Neural progenitor cell (in vitro differentiated cells): ENCODE measurements around the gene LRRC74B.
A peak's percentile ranks its signal among the peaks of the same experiment; 100 is the strongest.

Experiments used
- EZH2phosphoT487 ChIP-seq: fragments of 200-600 bp; sonication (generic); IDR thresholded peaks from 2 replicates; pipeline ENCODE4 v1.6.1; 2017; ENCODE audit warnings: antibody characterized with exemption
- TF ChIP-seq, protein P1 (sequence below): fragments of 200-600 bp; sonication (generic); IDR thresholded peaks from 2 replicates; pipeline ENCODE4 v1.5.1; 2017; ENCODE audit warnings: antibody characterized with exemption, mild to moderate bottlenecking

DNA sequence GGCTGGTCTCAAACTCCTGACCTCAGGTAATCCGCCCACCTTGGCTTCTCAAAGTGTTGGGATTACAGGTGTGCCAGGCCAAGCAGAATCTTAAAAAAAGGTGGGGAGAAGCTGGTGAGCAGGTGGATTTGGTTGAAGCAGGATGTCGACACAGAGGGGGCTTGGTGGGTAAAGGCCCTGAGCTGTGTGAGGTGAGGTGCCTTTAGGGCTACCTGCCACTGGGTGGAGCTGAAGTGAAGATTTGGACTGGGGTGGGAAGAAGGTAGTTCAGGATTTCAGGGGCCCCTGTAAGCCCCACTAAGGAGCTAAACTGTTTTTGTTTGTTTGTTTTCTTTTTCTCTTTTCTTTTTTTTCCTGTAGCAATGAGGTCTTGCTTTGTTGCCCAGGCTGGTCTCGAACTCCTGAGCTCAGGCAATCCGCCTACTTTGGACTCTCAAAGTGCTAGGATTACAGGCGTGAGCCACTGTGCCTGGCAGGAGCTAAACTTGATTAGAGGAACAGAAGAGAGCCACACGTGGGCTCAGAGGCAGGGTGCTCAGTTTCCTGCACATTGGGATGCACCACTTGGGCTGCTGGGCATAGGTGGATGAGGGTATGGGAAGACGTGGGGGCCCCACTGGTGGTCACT is 24.8 kb upstream of the LRRC74B start:
- TF ChIP-seq, protein P1, sequence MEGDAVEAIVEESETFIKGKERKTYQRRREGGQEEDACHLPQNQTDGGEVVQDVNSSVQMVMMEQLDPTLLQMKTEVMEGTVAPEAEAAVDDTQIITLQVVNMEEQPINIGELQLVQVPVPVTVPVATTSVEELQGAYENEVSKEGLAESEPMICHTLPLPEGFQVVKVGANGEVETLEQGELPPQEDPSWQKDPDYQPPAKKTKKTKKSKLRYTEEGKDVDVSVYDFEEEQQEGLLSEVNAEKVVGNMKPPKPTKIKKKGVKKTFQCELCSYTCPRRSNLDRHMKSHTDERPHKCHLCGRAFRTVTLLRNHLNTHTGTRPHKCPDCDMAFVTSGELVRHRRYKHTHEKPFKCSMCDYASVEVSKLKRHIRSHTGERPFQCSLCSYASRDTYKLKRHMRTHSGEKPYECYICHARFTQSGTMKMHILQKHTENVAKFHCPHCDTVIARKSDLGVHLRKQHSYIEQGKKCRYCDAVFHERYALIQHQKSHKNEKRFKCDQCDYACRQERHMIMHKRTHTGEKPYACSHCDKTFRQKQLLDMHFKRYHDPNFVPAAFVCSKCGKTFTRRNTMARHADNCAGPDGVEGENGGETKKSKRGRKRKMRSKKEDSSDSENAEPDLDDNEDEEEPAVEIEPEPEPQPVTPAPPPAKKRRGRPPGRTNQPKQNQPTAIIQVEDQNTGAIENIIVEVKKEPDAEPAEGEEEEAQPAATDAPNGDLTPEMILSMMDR, result peak; percentile 57
- no peak for TF ChIP-seq EZH2phosphoT487
